Stimulated activated CD8-positive, alpha-beta memory T cell treated with anti-CD3 and anti-CD28 coated beads, Interleukin-12 subunit alpha, Interleukin-12 subunit beta, amount 100 ng/mL, for 24 hours (primary cell): Measurements from ENCODE around the gene KIF16B.

Experiments used
- DNase-seq: peaks from one replicate; pipeline ENCODE4 v3.0.0-alpha.2; 2020; ENCODE audit errors: extremely low read depth

Gene KIF16B

GRCh38 chr20:16432466-16433292, 140.6 kb downstream of the KIF16B start:
- DNase-seq, result no peak

GRCh38 chr20:16428112-16428511, 145.1 kb downstream of the KIF16B start:
- DNase-seq, result no peak

GRCh38 chr20:16427571-16427970, 145.7 kb downstream of the KIF16B start:
- DNase-seq, result no peak

GRCh38 chr20:16424780-16425179, 148.5 kb downstream of the KIF16B start:
- DNase-seq, result no peak

- no peak for DNase-seq
Observed at GRCh38 chr20:16423311-16424212, 149.7 kb downstream of the KIF16B start.

GRCh38 chr20:16419138-16419715, 154.0 kb downstream of the KIF16B start:
- DNase-seq, result no peak

- no peak for DNase-seq
Observed at GRCh38 chr20:16418616-16419015, 154.6 kb downstream of the KIF16B start.

- no peak for DNase-seq
Observed at GRCh38 chr20:16417001-16417400, 156.2 kb downstream of the KIF16B start.

GRCh38 chr20:16415071-16416053, 157.9 kb downstream of the KIF16B start:
- no peak for DNase-seq

- no peak for DNase-seq
Observed at GRCh38 chr20:16412906-16413305, 160.3 kb downstream of the KIF16B start.

GRCh38 chr20:16411361-16411760, 161.9 kb downstream of the KIF16B start:
- DNase-seq, result no peak

- no peak for DNase-seq
Observed at GRCh38 chr20:16410626-16411025, 162.6 kb downstream of the KIF16B start.

- DNase-seq, result no peak
Observed at GRCh38 chr20:16408981-16409380, 164.3 kb downstream of the KIF16B start.

- no peak for DNase-seq
Observed at GRCh38 chr20:16407251-16408067, 165.8 kb downstream of the KIF16B start.

GRCh38 chr20:16405254-16405653, 168.0 kb downstream of the KIF16B start:
- DNase-seq, result no peak

GRCh38 chr20:16404640-16405039, 168.6 kb downstream of the KIF16B start:
- no peak for DNase-seq

- DNase-seq, result no peak
Observed at GRCh38 chr20:16404171-16404570, 169.1 kb downstream of the KIF16B start.

GRCh38 chr20:16400234-16400633, 173.0 kb downstream of the KIF16B start:
- DNase-seq, result no peak

GRCh38 chr20:16399801-16400200, 173.4 kb downstream of the KIF16B start:
- no peak for DNase-seq

- DNase-seq, result no peak
Observed at GRCh38 chr20:16397086-16397485, 176.2 kb downstream of the KIF16B start.
